ENCODE data around the gene SPANXA2. TPM values are rescaled to one million over a fixed set of nuclear protein-coding genes. Genes with fewer than 3 reads are reported as not detected.

SPANXA2 gene
- polyA plus RNA-seq, 1 experiment = not detected

Other genes starting within 250 kb of the SPANXA2 start
- gene SPANXA1, start 5.0 kb upstream of the SPANXA2 start, polyA plus RNA-seq (2011; rRNA removed) = not detected in 2 replicates
- gene SPANXD, start 109.0 kb downstream of the SPANXA2 start, polyA plus RNA-seq (2011; rRNA removed) = not detected in 2 replicates
- gene MAGEC3, start 248.6 kb downstream of the SPANXA2 start, polyA plus RNA-seq (2011; rRNA removed) = 0.09 TPM in 1 of 2 replicates, not detected in the other